Choroid plexus epithelial cell (primary cell): ENCODE measurements around the gene EML5.

Experiments
- DNase-seq: peaks from one replicate; pipeline ENCODE4 v3.0.0-alpha.2; 2010; ENCODE audit warnings: low read depth
- H3K4me3 ChIP-seq: 2 replicates; pipeline ENCODE4 v1.5.1; 2011; ENCODE audit warnings: low read depth, mild to moderate bottlenecking, control low read depth, low read length, moderate library complexity
- CTCF ChIP-seq: conservative IDR thresholded peaks from 2 replicates; pipeline ENCODE4 v1.5.1; 2011; ENCODE audit warnings: low read depth, mild to moderate bottlenecking, control low read depth, inconsistent platforms, low read length, moderate library complexity

EML5 gene

GRCh38 chr14:88834883-88835431 is 42.2 kb upstream of the EML5 start:
- peak; percentile 80 for DNase-seq
- TF ChIP-seq CTCF = no peak
- H3K4me3 ChIP-seq = no peak overlapping the region

- H3K4me3 ChIP-seq = no peak overlapping the region
- TF ChIP-seq CTCF = no peak
- DNase-seq = peak; percentile 70
These were observed 38.5 kb upstream of the EML5 start for GRCh38 chr14:88831284-88831683.

GRCh38 chr14:88829685-88830302 is 37.0 kb upstream of the EML5 start:
- no peak for DNase-seq
- H3K4me3 ChIP-seq = no peak overlapping the region
- TF ChIP-seq CTCF = no peak

- TF ChIP-seq CTCF = no peak
- no peak overlapping the region for H3K4me3 ChIP-seq
- DNase-seq = no peak
These were observed 36.4 kb upstream of the EML5 start for GRCh38 chr14:88829188-88829587.

GRCh38 chr14:88825503-88825902 is 32.8 kb upstream of the EML5 start:
- TF ChIP-seq CTCF = no peak
- no peak for DNase-seq
- peak overlapping the region; percentile 91 for H3K4me3 ChIP-seq

GRCh38 chr14:88825078-88825458 is 32.3 kb upstream of the EML5 start:
- DNase-seq = peak; percentile 38
- no peak for TF ChIP-seq CTCF
- H3K4me3 ChIP-seq = peak overlapping the region; percentile 91
